OCI-LY3 (cell line): ENCODE results near the gene PRKCE.

Experiments
- H2AFZ ChIP-seq: fragments of 200-600, 300-600 bp; shearing (Covaris generic); 2 replicates; pipeline ENCODE4 v1.6.0; 2014; ENCODE audit warnings: antibody characterized with exemption, low read depth, low read length
- H3K27ac ChIP-seq: fragments of 200-600, 300-600 bp; sonication (generic); 2 replicates; pipeline ENCODE4 v1.5.1; 2014; ENCODE audit warnings: mild to moderate bottlenecking, low read length, moderate library complexity, mixed read lengths
- H3K27me3 ChIP-seq: fragments of 200-600, 300-600 bp; sonication (generic); 2 replicates; pipeline ENCODE4 v1.6.1; 2014; ENCODE audit warnings: low read depth, low read length, mixed read lengths
- H3K36me3 ChIP-seq: fragments of 200-600, 300-600 bp; sonication (generic); replicated peaks from 2 replicates; pipeline ENCODE3; 2014; ENCODE audit warnings: low read depth, low read length, mixed read lengths
- H3K4me1 ChIP-seq: fragments of 300-600, 200-600 bp; sonication (generic); 2 replicates; pipeline ENCODE4 v1.6.1; 2014; ENCODE audit warnings: low read length, mixed read lengths
- H3K4me2 ChIP-seq: fragments of 200-600, 300-600 bp; sonication (generic); 2 replicates; pipeline ENCODE4 v1.6.1; 2014; ENCODE audit warnings: low read length, mixed read lengths
- H3K4me3 ChIP-seq: fragments of 300-600, 200-600 bp; sonication (generic); 2 replicates; pipeline ENCODE4 v1.5.1; 2014; ENCODE audit warnings: antibody characterized with exemption, mild to moderate bottlenecking, low read length, moderate library complexity
- H3K79me2 ChIP-seq: fragments of 300-600, 200-600 bp; shearing (Covaris generic); 2 replicates; pipeline ENCODE4 v1.6.1; 2014; ENCODE audit warnings: mild to moderate bottlenecking, low read length, mixed read lengths
- H3K9ac ChIP-seq: fragments of 300-600, 200-600 bp; shearing (Covaris generic); 2 replicates; pipeline ENCODE4 v1.6.0; 2014; ENCODE audit warnings: mild to moderate bottlenecking, low read length, moderate library complexity
- H3K9me3 ChIP-seq: fragments of 200-600, 300-600 bp; shearing (Covaris generic); 2 replicates; pipeline ENCODE4 v1.6.1; 2014; ENCODE audit warnings: low read length, mixed read lengths; ENCODE audit not compliant: insufficient read depth
- H4K20me1 ChIP-seq: fragments of 200-600, 300-600 bp; sonication (generic); 2 replicates; pipeline ENCODE4 v1.6.1; 2016; ENCODE audit warnings: low read length, mixed read lengths; ENCODE audit not compliant: insufficient read depth
- CTCF ChIP-seq: fragments of 200-600, 300-600 bp; sonication (generic); IDR thresholded peaks from 2 replicates; pipeline ENCODE4 v1.5.1; 2014; ENCODE audit warnings: antibody characterized with exemption, low read length, low read depth
- EZH2phosphoT487 ChIP-seq: fragments of 200-600 bp; shearing (Covaris generic); IDR thresholded peaks from 2 replicates; pipeline ENCODE4 v1.6.1; 2018; ENCODE audit warnings: antibody characterized with exemption, mixed run types, low read depth

Gene PRKCE

GRCh38 chr2:46145017-46145416 lies 493.5 kb downstream of the PRKCE start:
- TF ChIP-seq CTCF (no peak), EZH2phosphoT487 (no peak)
- no peak overlapping the region for H3K9ac ChIP-seq

GRCh38 chr2:46145840-46146239 lies 494.4 kb downstream of the PRKCE start:
- Histone ChIP-seq H3K36me3 (no peaks in the 10 kb centered on the region), H2AFZ (no peak overlapping the region), H3K79me2 (no peaks in the 10 kb centered on the region), H3K27me3 (peaks cover 1% of the 10 kb centered on the region), H3K9ac (no peak overlapping the region), H3K4me2 (no peak overlapping the region), H3K4me3 (no peak overlapping the region), H4K20me1 (0 out of 2 replicates have a peak, but pooled peaks cover 5% of the 10 kb centered on the region), H3K4me1 (peaks cover 11% of the 10 kb centered on the region), H3K27ac (no peak overlapping the region), H3K9me3 (no peaks in the 10 kb centered on the region)
- no peak for TF ChIP-seq EZH2phosphoT487
- TF ChIP-seq CTCF, result no peak

More at GRCh38 chr2:46145017-46145416, 493.5 kb downstream of the PRKCE start:
- Histone ChIP-seq H3K4me1 (peaks cover 11% of the 10 kb centered on the region), H3K79me2 (no peaks in the 10 kb centered on the region), H3K27me3 (peaks cover 5% of the 10 kb centered on the region), H2AFZ (no peak overlapping the region), H3K4me2 (no peak overlapping the region), H3K9me3 (no peaks in the 10 kb centered on the region), H3K36me3 (no peaks in the 10 kb centered on the region), H3K27ac (no peak overlapping the region), H4K20me1 (0 out of 2 replicates have a peak, but pooled peaks cover 5% of the 10 kb centered on the region), H3K4me3 (no peak overlapping the region)

GRCh38 chr2:46146866-46147502 lies 495.5 kb downstream of the PRKCE start:
- 0 out of 2 replicates have a peak, but pooled peaks cover 5% of the 10 kb centered on the region for H4K20me1 ChIP-seq
- H3K4me2 ChIP-seq, result peak overlapping the region; percentile 35
- H3K36me3 ChIP-seq, result no peaks in the 10 kb centered on the region
- no peak overlapping the region for H3K4me3 ChIP-seq
- no peak overlapping the region for H3K27ac ChIP-seq
- no peaks in the 10 kb centered on the region for H3K9me3 ChIP-seq
- no peaks in the 10 kb centered on the region; the same call in 1 of the 2 replicates for H3K27me3 ChIP-seq
- H2AFZ ChIP-seq, result no peak overlapping the region
- no peak overlapping the region for H3K9ac ChIP-seq
- TF ChIP-seq CTCF (no peak), EZH2phosphoT487 (no peak)
- peaks cover 11% of the 10 kb centered on the region for H3K4me1 ChIP-seq
- no peaks in the 10 kb centered on the region for H3K79me2 ChIP-seq

- H3K9ac ChIP-seq, result no peak overlapping the region
- no peak overlapping the region for H3K4me3 ChIP-seq
- H3K4me1 ChIP-seq, result peaks cover 11% of the 10 kb centered on the region
- H3K4me2 ChIP-seq, result peak overlapping the region; percentile 35
- 0 out of 2 replicates have a peak, but pooled peaks cover 5% of the 10 kb centered on the region for H4K20me1 ChIP-seq
- no peaks in the 10 kb centered on the region for H3K9me3 ChIP-seq
- H3K27ac ChIP-seq, result no peak overlapping the region
- H3K79me2 ChIP-seq, result no peaks in the 10 kb centered on the region
- H3K36me3 ChIP-seq, result no peaks in the 10 kb centered on the region
- H3K27me3 ChIP-seq, result no peaks in the 10 kb centered on the region; the same call in 1 of the 2 replicates
- no peak overlapping the region for H2AFZ ChIP-seq
- TF ChIP-seq EZH2phosphoT487, result no peak
- no peak for TF ChIP-seq CTCF
These were observed 496.3 kb downstream of the PRKCE start for GRCh38 chr2:46147626-46148368.
